ENCODE data around the gene UPK3A. TPM values are rescaled to one million over a fixed set of nuclear protein-coding genes. Genes with fewer than 3 reads are reported as not detected.
"Not testable (repeated sequence)": the region's sequence is repeated elsewhere in the genome, so short reads cannot be mapped to it uniquely, and the experiment has no call there.

Gene UPK3A
- total RNA-seq, 2 donors from 2014 or later, result 12.6 to 103 TPM

- no peaks in the 10 kb centered on the region for H3K9me3 ChIP-seq
- DNase-seq (ENCODE audit: low spot score), result no peak
- no peaks in the 10 kb centered on the region for H3K4me1 ChIP-seq (replicated peaks)
- intact Hi-C loops (cut with DNase I), result no loop called here
- TF ChIP-seq POLR2A (IDR thresholded peaks at IDR 0.05), result no peak
- TF ChIP-seq CTCF (IDR thresholded peaks at IDR 0.05), result no peak
- no peak for TF ChIP-seq POLR2AphosphoS5 (IDR thresholded peaks at IDR 0.05)
- WGBS, result 46% methylated on average over 23 of the region's 23 CpGs
- H3K27me3 ChIP-seq (replicated peaks; ENCODE audit: insufficient read depth), result no peaks in the 10 kb centered on the region
- no peak overlapping the region for H3K27ac ChIP-seq
- no peaks in the 10 kb centered on the region for H3K36me3 ChIP-seq
- H3K4me3 ChIP-seq, result no peak overlapping the region
Observed at GRCh38 chr22:45292731-45293442, 8.1 kb downstream of the UPK3A start.

- WGBS, result 49% methylated on average over 6 of the region's 6 CpGs
- no peak for DNase-seq (ENCODE audit: low spot score)
- Histone ChIP-seq H3K4me1 (replicated peaks) (no peaks in the 10 kb centered on the region), H3K27ac (no peak overlapping the region), H3K4me3 (no peak overlapping the region), H3K27me3 (replicated peaks; ENCODE audit: insufficient read depth) (no peaks in the 10 kb centered on the region), H3K36me3 (no peaks in the 10 kb centered on the region), H3K9me3 (no peaks in the 10 kb centered on the region)
- intact Hi-C loops (cut with DNase I), result no loop called here
- TF ChIP-seq CTCF (IDR thresholded peaks at IDR 0.05) (no peak), POLR2AphosphoS5 (IDR thresholded peaks at IDR 0.05) (no peak), POLR2A (IDR thresholded peaks at IDR 0.05) (no peak)
Observed at GRCh38 chr22:45294030-45294429, 9.3 kb downstream of the UPK3A start.

- intact Hi-C loops (cut with DNase I); H3K27ac ChIP-seq; DNase-seq (ENCODE audit: low spot score); H3K4me1 ChIP-seq (replicated peaks); H3K9me3 ChIP-seq; H3K36me3 ChIP-seq; H3K27me3 ChIP-seq (replicated peaks; ENCODE audit: insufficient read depth); H3K4me3 ChIP-seq: not testable (repeated sequence)
- 92% methylated on average over 6 of the region's 6 CpGs for WGBS
Observed at GRCh38 chr22:45295004-45295403, 10.3 kb downstream of the UPK3A start.

- no peak overlapping the region for H3K4me3 ChIP-seq
- no peak for TF ChIP-seq POLR2AphosphoS5 (IDR thresholded peaks at IDR 0.05)
- TF ChIP-seq POLR2A (IDR thresholded peaks at IDR 0.05), result no peak
- TF ChIP-seq CTCF (IDR thresholded peaks at IDR 0.05), result no peak
- H3K36me3 ChIP-seq, result no peaks in the 10 kb centered on the region
- no peaks in the 10 kb centered on the region for H3K4me1 ChIP-seq (replicated peaks)
- DNase-seq (ENCODE audit: low spot score), result no peak
- H3K27me3 ChIP-seq (replicated peaks; ENCODE audit: insufficient read depth), result no peaks in the 10 kb centered on the region
- H3K27ac ChIP-seq, result no peak overlapping the region
- no peaks in the 10 kb centered on the region for H3K9me3 ChIP-seq
- WGBS, result 86% methylated on average over 9 of the region's 9 CpGs
- intact Hi-C loops (cut with DNase I), result no loop called here
Observed at GRCh38 chr22:45295492-45295891, 10.7 kb downstream of the UPK3A start.

- Histone ChIP-seq H3K4me3 (no peak overlapping the region), H3K27ac (no peak overlapping the region), H3K9me3 (no peaks in the 10 kb centered on the region), H3K27me3 (replicated peaks; ENCODE audit: insufficient read depth) (no peaks in the 10 kb centered on the region), H3K4me1 (replicated peaks) (no peaks in the 10 kb centered on the region), H3K36me3 (no peaks in the 10 kb centered on the region)
- intact Hi-C loops (cut with DNase I), result no loop called here
- DNase-seq (ENCODE audit: low spot score), result no peak
- 80% methylated on average over 13 of the region's 13 CpGs for WGBS
- no peak for TF ChIP-seq POLR2A (IDR thresholded peaks at IDR 0.05)
- TF ChIP-seq CTCF (IDR thresholded peaks at IDR 0.05), result no peak
- no peak for TF ChIP-seq POLR2AphosphoS5 (IDR thresholded peaks at IDR 0.05)
Observed at GRCh38 chr22:45296628-45297297, 12.0 kb downstream of the UPK3A start.
